GM12878 (cell line): ENCODE measurements around the gene SLC25A44.

Source experiments
- BACH1 ChIP-seq: fragments of 450-650 bp; IDR thresholded peaks from 2 replicates; pipeline ENCODE4 v1.6.1; 2017; ENCODE audit warnings: mild to moderate bottlenecking, borderline replicate concordance
- ESRRA ChIP-seq: IDR thresholded peaks from 2 replicates; pipeline ENCODE4 v1.6.1; 2012; ENCODE audit warnings: mild to moderate bottlenecking, low read length, improper control_type of control experiment
- EZH2 ChIP-seq: IDR thresholded peaks from 2 replicates; pipeline ENCODE4 v1.6.1; 2012; ENCODE audit warnings: low read depth, mild to moderate bottlenecking, control low read depth, inconsistent platforms, low read length, borderline replicate concordance; ENCODE audit not compliant: control insufficient read depth
- GABPA ChIP-seq: IDR thresholded peaks from 2 replicates; pipeline ENCODE4 v1.6.1; 2014; ENCODE audit warnings: antibody characterized with exemption, low read depth, mild to moderate bottlenecking, inconsistent platforms
- POLR2AphosphoS5 ChIP-seq: IDR thresholded peaks from 2 replicates; pipeline ENCODE4 v1.6.1; 2011; ENCODE audit warnings: mild to moderate bottlenecking, low read length, inconsistent platforms
- SIX5 ChIP-seq: IDR thresholded peaks from 2 replicates; pipeline ENCODE4 v1.6.1; 2011; ENCODE audit warnings: mild to moderate bottlenecking, low read depth, low read length, moderate library complexity; ENCODE audit not compliant: severe bottlenecking
- SPI1 ChIP-seq: IDR thresholded peaks from 2 replicates; pipeline ENCODE4 v1.6.1; 2011; ENCODE audit warnings: low read depth, mild to moderate bottlenecking, low read length, moderate library complexity, borderline replicate concordance; ENCODE audit not compliant: insufficient read depth
- STAT3 ChIP-seq: IDR thresholded peaks from 2 replicates; pipeline ENCODE4 v1.6.1; 2011; ENCODE audit warnings: low read depth, low read length, improper control_type of control experiment
- SUZ12 ChIP-seq: fragments of 200-600 bp; sonication (generic); IDR thresholded peaks from one replicate; pipeline ENCODE4 v1.6.1; 2018; ENCODE audit warnings: antibody characterized with exemption, mild to moderate bottlenecking; ENCODE audit not compliant: unreplicated experiment
- TAF1 ChIP-seq: IDR thresholded peaks from 2 replicates; pipeline ENCODE4 v1.6.1; 2011; ENCODE audit warnings: mild to moderate bottlenecking, low read depth, low read length, borderline replicate concordance
- TF ChIP-seq, protein P1 (sequence below): IDR thresholded peaks from 2 replicates; pipeline ENCODE4 v1.6.1; 2012; ENCODE audit warnings: low read depth, low read length, improper control_type of control experiment
- TF ChIP-seq, protein P2 (sequence below), 3 experiments: IDR thresholded peaks in 2 of 3; conservative IDR thresholded peaks in 1 of 3; 2 replicates each; pipeline ENCODE4 v1.5.1; 2011; ENCODE audit warnings: low read depth in 3 of 3, low read length in 3 of 3, mild to moderate bottlenecking in 3 of 3, control low read depth in 2 of 3, moderate library complexity in 2 of 3, inconsistent platforms in 1 of 3, mixed read lengths in 1 of 3; ENCODE audit not compliant: control insufficient read depth in 2 of 3, insufficient read depth in 1 of 3; ENCODE audit errors: extremely low read depth in 1 of 3

DNA sequence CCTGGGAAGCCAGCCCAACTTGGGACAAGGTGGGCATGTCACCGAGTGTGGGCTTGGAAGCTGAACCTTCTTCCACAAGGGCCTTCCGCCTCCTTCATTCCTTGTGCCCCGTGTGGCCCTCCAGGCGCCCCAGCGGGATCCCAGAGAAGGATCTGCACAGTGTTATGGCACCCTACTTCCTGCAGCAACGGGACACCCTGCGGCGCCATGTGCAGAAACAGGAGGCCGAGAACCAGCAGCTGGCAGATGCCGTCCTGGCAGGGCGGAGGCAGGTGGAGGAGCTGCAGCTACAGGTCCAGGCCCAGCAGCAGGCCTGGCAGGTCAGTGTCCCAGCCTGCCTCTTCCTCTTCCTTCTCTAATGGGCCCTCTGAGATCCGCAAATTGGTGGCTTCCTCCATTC, 42.3 kb downstream of the SLC25A44 start:
- TF ChIP-seq ESRRA (no peak), STAT3 (no peak), GABPA (no peak), POLR2AphosphoS5 (no peak), SUZ12 (no peak), TAF1 (no peak), EZH2 (no peak), BACH1 (no peak), SIX5 (no peak), SPI1 (no peak)
- TF ChIP-seq, protein P1, sequence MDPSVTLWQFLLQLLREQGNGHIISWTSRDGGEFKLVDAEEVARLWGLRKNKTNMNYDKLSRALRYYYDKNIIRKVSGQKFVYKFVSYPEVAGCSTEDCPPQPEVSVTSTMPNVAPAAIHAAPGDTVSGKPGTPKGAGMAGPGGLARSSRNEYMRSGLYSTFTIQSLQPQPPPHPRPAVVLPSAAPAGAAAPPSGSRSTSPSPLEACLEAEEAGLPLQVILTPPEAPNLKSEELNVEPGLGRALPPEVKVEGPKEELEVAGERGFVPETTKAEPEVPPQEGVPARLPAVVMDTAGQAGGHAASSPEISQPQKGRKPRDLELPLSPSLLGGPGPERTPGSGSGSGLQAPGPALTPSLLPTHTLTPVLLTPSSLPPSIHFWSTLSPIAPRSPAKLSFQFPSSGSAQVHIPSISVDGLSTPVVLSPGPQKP: no peak
- TF ChIP-seq, protein P2, sequence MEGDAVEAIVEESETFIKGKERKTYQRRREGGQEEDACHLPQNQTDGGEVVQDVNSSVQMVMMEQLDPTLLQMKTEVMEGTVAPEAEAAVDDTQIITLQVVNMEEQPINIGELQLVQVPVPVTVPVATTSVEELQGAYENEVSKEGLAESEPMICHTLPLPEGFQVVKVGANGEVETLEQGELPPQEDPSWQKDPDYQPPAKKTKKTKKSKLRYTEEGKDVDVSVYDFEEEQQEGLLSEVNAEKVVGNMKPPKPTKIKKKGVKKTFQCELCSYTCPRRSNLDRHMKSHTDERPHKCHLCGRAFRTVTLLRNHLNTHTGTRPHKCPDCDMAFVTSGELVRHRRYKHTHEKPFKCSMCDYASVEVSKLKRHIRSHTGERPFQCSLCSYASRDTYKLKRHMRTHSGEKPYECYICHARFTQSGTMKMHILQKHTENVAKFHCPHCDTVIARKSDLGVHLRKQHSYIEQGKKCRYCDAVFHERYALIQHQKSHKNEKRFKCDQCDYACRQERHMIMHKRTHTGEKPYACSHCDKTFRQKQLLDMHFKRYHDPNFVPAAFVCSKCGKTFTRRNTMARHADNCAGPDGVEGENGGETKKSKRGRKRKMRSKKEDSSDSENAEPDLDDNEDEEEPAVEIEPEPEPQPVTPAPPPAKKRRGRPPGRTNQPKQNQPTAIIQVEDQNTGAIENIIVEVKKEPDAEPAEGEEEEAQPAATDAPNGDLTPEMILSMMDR (IDR thresholded peaks at IDR 0.05 in 2 of 3, conservative IDR thresholded peaks at IDR 0.05 in 1 of 3; ENCODE audit: control insufficient read depth in 2 of 3, extremely low read depth in 1 of 3, insufficient read depth in 1 of 3, low read depth in 3 of 3, low read length in 3 of 3): no peak
